HEK293T (cell line): ENCODE results near the gene DOCK7.

ENCODE experiments used
- CTCF ChIA-PET: fragments of 350-600 bp; formaldehyde crosslinking; extraction: SDS; loops from one replicate; lab custom pipeline; 2021; ENCODE audit warnings: antibody characterized with exemption, inconsistent platforms; lab: Yijun Ruan, JAX
- POLR2A ChIA-PET: fragments of 350-600 bp; formaldehyde crosslinking; extraction: SDS; loops from one replicate; lab custom pipeline; 2020; ENCODE audit warnings: antibody characterized with exemption, inconsistent platforms; lab: Yijun Ruan, JAX
- DNase-seq: peaks from one replicate; pipeline ENCODE4 v3.0.0; 2012; ENCODE audit warnings: mixed read lengths; ENCODE audit errors: extremely low spot score
- ARNT ChIP-seq: fragments of 450-650 bp; IDR thresholded peaks from 2 replicates; pipeline ENCODE4 v1.6.1; 2017; ENCODE audit warnings: mild to moderate bottlenecking
- BHLHE40 ChIP-seq: fragments of 450-650 bp; IDR thresholded peaks from 2 replicates; pipeline ENCODE4 v1.6.1; 2016; ENCODE audit warnings: mild to moderate bottlenecking, moderate library complexity, borderline replicate concordance
- CTBP1 ChIP-seq: fragments of 450-650 bp; IDR thresholded peaks from 2 replicates; pipeline ENCODE4 v1.6.1; 2016; ENCODE audit warnings: borderline replicate concordance
- ELF4 ChIP-seq: fragments of 450-650 bp; IDR thresholded peaks from 2 replicates; pipeline ENCODE4 v1.6.1; 2017; ENCODE audit warnings: antibody characterized with exemption
- FOXA1 ChIP-seq: fragments of 450-650 bp; IDR thresholded peaks from 2 replicates; pipeline ENCODE4 v1.6.1; 2016; ENCODE audit warnings: mild to moderate bottlenecking
- FOXK2 ChIP-seq: fragments of 450-650 bp; IDR thresholded peaks from 2 replicates; pipeline ENCODE4 v1.6.1; 2016; ENCODE audit warnings: mild to moderate bottlenecking
- FOXM1 ChIP-seq: fragments of 450-650 bp; IDR thresholded peaks from 2 replicates; pipeline ENCODE4 v1.6.1; 2017; ENCODE audit warnings: mild to moderate bottlenecking, borderline replicate concordance
- HDGF ChIP-seq: fragments of 450-650 bp; IDR thresholded peaks from 2 replicates; pipeline ENCODE4 v1.6.1; 2017; ENCODE audit warnings: antibody characterized with exemption, borderline replicate concordance
- L3MBTL2 ChIP-seq: fragments of 450-650 bp; conservative IDR thresholded peaks from 2 replicates; pipeline ENCODE4 v1.6.1; 2016; ENCODE audit warnings: mild to moderate bottlenecking
- LEF1 ChIP-seq: fragments of 450-650 bp; IDR thresholded peaks from 2 replicates; pipeline ENCODE4 v1.6.1; 2017; ENCODE audit warnings: mild to moderate bottlenecking, borderline replicate concordance
- NFRKB ChIP-seq: fragments of 450-650 bp; IDR thresholded peaks from 2 replicates; pipeline ENCODE4 v1.6.1; 2016; ENCODE audit warnings: mild to moderate bottlenecking, moderate library complexity
- SP1 ChIP-seq: fragments of 450-650 bp; IDR thresholded peaks from 2 replicates; pipeline ENCODE4 v1.6.1; 2017
- SUZ12 ChIP-seq: fragments of 450-650 bp; IDR thresholded peaks from 2 replicates; pipeline ENCODE4 v1.6.1; 2016; ENCODE audit warnings: mild to moderate bottlenecking
- TARDBP ChIP-seq: fragments of 450-650 bp; IDR thresholded peaks from 2 replicates; pipeline ENCODE4 v1.6.1; 2016
- ZNF384 ChIP-seq: fragments of 450-650 bp; IDR thresholded peaks from 2 replicates; pipeline ENCODE4 v1.6.1; 2016
- TF ChIP-seq, protein P1 (sequence below): fragments of 450-650 bp; IDR thresholded peaks from 2 replicates; pipeline ENCODE4 v1.6.1; 2016

The DOCK7 gene

DNA sequence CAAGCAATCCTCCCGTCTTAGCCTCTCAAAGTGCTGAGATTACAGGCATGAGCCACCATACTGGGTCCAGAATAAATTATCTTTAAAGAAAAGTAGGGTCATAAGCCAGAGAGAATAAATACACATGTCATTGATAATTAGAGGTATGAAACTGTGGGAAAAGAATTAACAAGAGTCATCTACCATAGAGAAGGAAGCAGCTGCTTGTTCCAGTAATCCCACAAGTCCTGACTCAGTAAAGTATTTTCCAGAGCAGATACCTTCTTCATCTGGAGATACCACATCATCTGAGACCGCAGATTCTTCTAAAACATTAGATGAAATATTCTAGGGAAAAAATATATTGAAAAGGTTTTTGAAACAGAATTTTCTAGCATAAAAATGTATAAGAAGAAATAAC lies 195.7 kb downstream of the DOCK7 start:
- CTCF ChIA-PET: no interaction called here
- POLR2A ChIA-PET: no interaction called here
- TF ChIP-seq, protein P1, sequence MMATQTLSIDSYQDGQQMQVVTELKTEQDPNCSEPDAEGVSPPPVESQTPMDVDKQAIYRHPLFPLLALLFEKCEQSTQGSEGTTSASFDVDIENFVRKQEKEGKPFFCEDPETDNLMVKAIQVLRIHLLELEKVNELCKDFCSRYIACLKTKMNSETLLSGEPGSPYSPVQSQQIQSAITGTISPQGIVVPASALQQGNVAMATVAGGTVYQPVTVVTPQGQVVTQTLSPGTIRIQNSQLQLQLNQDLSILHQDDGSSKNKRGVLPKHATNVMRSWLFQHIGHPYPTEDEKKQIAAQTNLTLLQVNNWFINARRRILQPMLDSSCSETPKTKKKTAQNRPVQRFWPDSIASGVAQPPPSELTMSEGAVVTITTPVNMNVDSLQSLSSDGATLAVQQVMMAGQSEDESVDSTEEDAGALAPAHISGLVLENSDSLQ: no peak
- TF ChIP-seq L3MBTL2 (no peak), SP1 (no peak)
- no peak for DNase-seq

DNA sequence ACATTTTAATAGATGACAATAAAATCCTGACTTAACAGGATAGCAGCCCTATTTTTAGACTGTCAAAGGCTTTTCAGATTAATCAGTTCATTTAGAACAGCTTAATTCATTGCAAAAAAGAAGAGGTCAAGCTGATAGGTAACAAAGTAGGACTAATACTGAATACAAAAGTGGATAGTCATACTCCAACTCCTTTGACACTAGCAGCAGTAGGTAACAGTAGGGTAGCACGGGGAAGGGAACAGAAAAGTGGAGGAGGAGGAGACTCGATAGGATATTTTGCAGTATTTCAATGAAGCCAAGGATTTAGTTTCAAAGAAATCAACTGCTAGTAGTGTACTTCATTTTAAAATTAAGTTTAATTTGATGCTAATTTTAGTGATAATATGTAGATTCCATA lies 200.2 kb downstream of the DOCK7 start:
- no peak for DNase-seq
- TF ChIP-seq SUZ12 (no peak), HDGF (no peak), CTBP1 (no peak), ARNT (no peak)
- ChIA-PET CTCF (no interaction called here), POLR2A (no interaction called here)

DNA sequence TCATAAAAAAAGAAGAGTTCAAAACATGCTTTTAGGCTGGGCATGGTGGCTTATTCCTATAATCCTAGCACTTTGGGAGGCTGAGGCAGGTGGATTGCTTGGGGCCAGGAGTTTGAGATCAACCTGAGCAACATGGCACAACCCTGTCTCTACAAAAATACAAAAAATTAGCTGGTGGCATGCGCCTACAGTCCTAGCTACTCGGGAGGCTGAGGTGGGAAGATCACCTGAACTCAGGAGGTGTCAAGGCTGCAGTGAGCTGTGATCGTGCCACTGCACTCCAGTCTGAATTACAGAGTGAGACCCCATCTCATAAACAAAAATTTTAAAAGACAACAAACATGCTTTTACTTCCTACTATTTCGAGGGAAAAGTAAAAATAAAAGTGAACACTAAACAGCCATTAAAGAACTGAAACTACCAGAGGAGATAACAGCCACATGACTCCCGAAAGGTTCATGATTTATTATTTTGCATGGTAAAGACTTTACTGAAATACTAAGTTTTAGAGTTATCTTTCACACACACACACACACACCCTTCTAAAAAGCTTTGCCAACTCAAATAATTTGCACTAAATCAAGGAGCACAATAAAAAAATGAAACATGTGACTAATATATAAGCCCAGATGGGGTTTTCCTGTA lies 203.2 kb downstream of the DOCK7 start:
- no peak for DNase-seq
- TF ChIP-seq, protein P1: no peak
- TF ChIP-seq LEF1 (no peak), FOXK2 (no peak)
- ChIA-PET CTCF (no interaction called here), POLR2A (no interaction called here)

DNA sequence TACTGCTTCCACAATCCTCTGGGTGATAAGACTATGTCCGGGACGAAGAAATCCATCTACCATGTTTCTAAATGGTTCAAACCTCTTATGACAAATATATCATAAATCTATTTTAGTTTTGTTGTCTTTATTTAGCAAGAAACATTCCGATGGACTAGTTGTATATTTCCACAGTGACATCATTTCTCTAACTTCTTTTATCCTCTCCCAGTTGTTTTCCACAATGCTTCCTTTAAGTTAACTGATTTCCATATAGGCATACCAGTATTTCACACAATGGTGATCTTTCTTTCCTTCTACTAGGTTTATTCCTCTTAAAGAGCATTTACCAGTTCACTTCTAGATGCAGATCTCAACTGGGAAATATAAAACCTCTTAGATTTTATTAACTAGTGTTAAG lies 206.5 kb downstream of the DOCK7 start:
- TF ChIP-seq NFRKB: no peak
- TF ChIP-seq ARNT: no peak
- TF ChIP-seq FOXK2: no peak
- TF ChIP-seq ELF4: no peak
- TF ChIP-seq FOXA1: no peak
- TF ChIP-seq BHLHE40: no peak
- TF ChIP-seq, protein P1: no peak
- DNase-seq: no peak
- CTCF ChIA-PET: no interaction called here
- POLR2A ChIA-PET: no interaction called here

DNA sequence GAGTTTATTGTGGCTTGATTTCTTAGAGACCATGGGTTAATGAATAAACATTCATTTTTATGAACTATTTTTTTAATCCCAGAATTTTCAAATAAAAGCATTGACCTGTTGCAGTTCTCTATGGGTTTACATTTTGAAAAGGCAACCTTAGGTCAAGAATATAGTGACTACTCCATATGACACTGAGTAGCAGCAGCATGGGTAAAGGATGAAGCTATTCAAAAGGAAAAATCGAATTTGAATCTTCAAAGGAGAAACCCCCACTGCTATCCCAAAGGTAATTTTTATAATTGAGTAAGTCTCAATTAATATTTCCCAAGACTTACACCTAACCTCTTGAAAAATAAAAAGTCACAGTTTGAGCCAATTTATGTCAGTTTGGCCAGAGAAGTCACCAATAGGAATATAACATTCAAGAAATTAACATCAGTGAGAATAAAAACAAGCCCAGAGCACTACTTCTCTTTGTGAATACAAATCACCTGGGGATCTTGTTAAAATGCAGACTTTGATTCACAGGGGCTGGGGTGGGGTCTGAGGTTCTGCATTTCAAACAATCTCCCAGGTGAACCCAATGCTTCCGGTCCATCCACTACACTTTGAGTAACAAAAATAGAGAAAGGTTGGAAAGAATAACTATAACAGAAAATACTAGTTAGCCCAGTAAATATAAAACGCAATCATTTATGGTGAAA lies 211.5 kb downstream of the DOCK7 start:
- TF ChIP-seq, protein P1: no peak
- TF ChIP-seq FOXM1 (no peak), FOXK2 (no peak), HDGF (no peak), CTBP1 (no peak), ELF4 (no peak), SUZ12 (no peak), LEF1 (no peak), SP1 (no peak), ZNF384 (no peak), NFRKB (no peak), ARNT (no peak), TARDBP (no peak), BHLHE40 (no peak), FOXA1 (no peak)
- POLR2A ChIA-PET: no interaction called here
- CTCF ChIA-PET: no interaction called here
- no peak for DNase-seq

DNA sequence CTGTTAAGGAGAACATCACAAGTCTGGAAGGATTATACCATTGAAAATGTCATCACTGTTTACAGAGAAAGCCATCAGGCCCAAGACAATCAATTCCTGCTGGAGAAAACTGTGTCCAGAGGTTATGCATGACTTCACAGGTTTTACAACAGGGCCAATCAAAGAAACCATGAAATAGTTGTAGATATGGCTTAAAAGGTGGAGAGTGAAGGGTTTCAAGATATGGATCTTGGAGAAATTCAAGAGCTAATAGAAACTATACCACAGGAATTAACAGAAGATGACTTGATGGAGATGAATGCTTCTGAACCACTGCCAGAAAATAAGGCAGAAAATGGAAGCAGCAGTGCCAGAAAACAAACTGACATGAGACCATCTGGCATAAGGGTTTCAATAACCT lies 221.1 kb downstream of the DOCK7 start:
- ChIA-PET POLR2A (no interaction called here), CTCF (no interaction called here)

More for the DNA sequence above, 221.1 kb downstream of the DOCK7 start:
- no peak for DNase-seq
- TF ChIP-seq HDGF (no peak), ZNF384 (no peak), NFRKB (no peak), L3MBTL2 (no peak), BHLHE40 (no peak), SP1 (no peak), FOXM1 (no peak), ELF4 (no peak), CTBP1 (no peak), FOXA1 (no peak), ARNT (no peak)
- TF ChIP-seq, protein P1: no peak
